ENCODE data around the gene FZR1.

GRCh38 chr19:3508771-3509535, 2.8 kb downstream of the FZR1 start:
- TF ChIP-seq CTCF (conservative IDR thresholded peaks at IDR 0.05; ENCODE audit: low read depth, low read length) (no peak), EZH2 (IDR thresholded peaks at IDR 0.05; ENCODE audit: borderline replicate concordance, low read depth, low read length, poor library complexity, severe bottlenecking) (no peak)

Data from A673 (cell line).